Heart left ventricle (tissue), 13 donors: ENCODE data around the gene NXN.
A peak's percentile ranks its signal among the peaks of the same experiment; 100 is the strongest.

ENCODE experiments used
- CTCF ChIP-seq, 12 donors: fragments of 200-600 bp; sonication (generic) in 4 of 12; IDR thresholded peaks; one replicate each; pipeline versions ENCODE4 v1.5.0 to v1.8.0; 2018 to 2022; ENCODE audit warnings: antibody characterized with exemption in 12 of 12, mild to moderate bottlenecking in 5 of 12
- POLR2A ChIP-seq, 2 donors: fragments of 450-650 bp; IDR thresholded peaks; one replicate each; pipeline ENCODE4 v1.6.1; 2017; ENCODE audit warnings: antibody characterized with exemption in 2 of 2, mild to moderate bottlenecking in 2 of 2, moderate library complexity in 2 of 2
- donor health status: ischemic (EF 13 %, LVEDD 7.1; RV severe dilation, severe dysfunction).
- donor health status: DM: no; HTN: yes; CAD: no.
- donor health status: DM: no; HTN: no; CAD: no.
- donor health status: ischemic (EF 25% LVEDD 6.9; RV normal size, moderate dysfunction).
- donor health status: ischemic (EF 25% LVEDD 5.7; RV mildly dilated, moderate dysfunction).
- donor health status: ischemic (EF 35%, LVEDD 5.7; RV mildly dilated, moderate dysfunction).
- donor health status: nonischemic (EF 11% LVEDD 7.7; RV severe dilation, severe dysfunction).
- donor health status: DM: yes; HTN: yes; CAD: no.
- donor health status: PGD.
- donor health status: ischemic (EF 29% LVEDD 5.4; RV normal size, mild dysfunction).
- donor health status: nonischemic (EF 23%, LVEDD 6.1; RV moderate dilation, normal function).

GRCh38 chr17:996554-997344, 17.2 kb upstream of the NXN start, which contains the start of gene TIMM22:
- peak; percentile 84 to 98 (median 93) for TF ChIP-seq CTCF (IDR thresholded peaks at IDR 0.05)
- TF ChIP-seq POLR2A (IDR thresholded peaks at IDR 0.05) = peak; percentile 2 to 59
